GM12872 (cell line): ENCODE measurements around the gene MAGI1.

Source experiments
- CTCF ChIP-seq: IDR thresholded peaks from 3 replicates; pipeline ENCODE4 v1.5.1; 2011; ENCODE audit warnings: low read depth, mild to moderate bottlenecking, low read length, moderate library complexity; ENCODE audit not compliant: insufficient read depth

The MAGI1 gene

GRCh38 chr3:66038726-66039589, at the start of gene MAGI1:
Gene MAGI1 (minus strand): TSS chr3:66038918. CDS start chr3:66038308, 610 bp downstream.
- TF ChIP-seq CTCF, result no peak

GRCh38 chr3:66083784-66084213, 45.1 kb upstream of the MAGI1 start:
- TF ChIP-seq CTCF, result no peak

DNA sequence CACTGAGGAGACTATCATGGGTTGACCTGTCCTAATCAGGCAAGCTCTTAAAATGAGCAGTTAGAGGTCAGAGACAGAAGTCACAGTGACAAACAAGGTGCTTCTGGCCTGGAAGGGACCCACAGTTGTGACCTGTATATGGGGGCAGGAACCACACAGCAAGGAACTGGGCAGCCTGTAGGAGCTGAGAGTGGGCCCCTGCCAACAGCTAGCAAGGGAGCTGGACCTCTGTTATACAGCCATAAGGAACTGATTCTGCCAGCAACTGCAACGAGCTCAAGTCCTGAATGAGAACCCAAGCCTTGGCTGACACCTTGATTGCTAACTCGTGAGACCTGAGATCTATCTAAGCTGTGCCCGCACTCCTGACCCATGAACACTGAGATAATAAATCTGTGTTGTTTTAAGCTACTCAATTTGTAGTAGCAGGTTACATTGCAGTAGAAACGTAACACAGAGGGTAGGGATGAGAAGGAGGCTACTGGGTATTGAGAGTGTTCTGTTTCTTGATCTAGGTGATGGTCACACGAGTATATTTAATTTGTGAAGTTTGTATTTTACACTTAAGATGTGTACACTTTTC, 44.5 kb upstream of the MAGI1 start:
- TF ChIP-seq CTCF, result no peak

GRCh38 chr3:66082679-66083078, 44.0 kb upstream of the MAGI1 start:
- no peak for TF ChIP-seq CTCF

DNA sequence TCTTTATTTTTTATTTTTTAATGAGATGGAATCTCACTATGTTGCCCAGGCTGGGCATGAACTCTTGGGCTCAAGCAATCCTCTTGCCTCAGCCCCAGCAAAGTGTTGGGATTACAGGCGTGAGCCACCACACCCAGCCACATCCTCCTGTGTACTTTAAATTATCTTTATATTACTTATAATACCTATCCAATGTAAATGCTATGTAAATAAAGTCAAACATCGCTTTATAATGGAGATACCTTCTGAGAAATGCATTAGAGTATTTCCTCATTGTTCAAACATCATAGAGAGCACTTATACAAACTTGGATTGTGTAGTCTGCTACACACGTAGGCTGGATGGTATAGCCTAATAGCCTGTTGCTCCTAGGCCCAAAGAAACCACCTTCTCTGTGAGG, 41.4 kb upstream of the MAGI1 start:
- no peak for TF ChIP-seq CTCF

- no peak for TF ChIP-seq CTCF
These were observed 39.3 kb upstream of the MAGI1 start for GRCh38 chr3:66077973-66078372.

- no peak for TF ChIP-seq CTCF
These were observed 38.2 kb upstream of the MAGI1 start for GRCh38 chr3:66076861-66077470.
